ENCODE results near the gene RNF166.

The RNF166 gene

DNA sequence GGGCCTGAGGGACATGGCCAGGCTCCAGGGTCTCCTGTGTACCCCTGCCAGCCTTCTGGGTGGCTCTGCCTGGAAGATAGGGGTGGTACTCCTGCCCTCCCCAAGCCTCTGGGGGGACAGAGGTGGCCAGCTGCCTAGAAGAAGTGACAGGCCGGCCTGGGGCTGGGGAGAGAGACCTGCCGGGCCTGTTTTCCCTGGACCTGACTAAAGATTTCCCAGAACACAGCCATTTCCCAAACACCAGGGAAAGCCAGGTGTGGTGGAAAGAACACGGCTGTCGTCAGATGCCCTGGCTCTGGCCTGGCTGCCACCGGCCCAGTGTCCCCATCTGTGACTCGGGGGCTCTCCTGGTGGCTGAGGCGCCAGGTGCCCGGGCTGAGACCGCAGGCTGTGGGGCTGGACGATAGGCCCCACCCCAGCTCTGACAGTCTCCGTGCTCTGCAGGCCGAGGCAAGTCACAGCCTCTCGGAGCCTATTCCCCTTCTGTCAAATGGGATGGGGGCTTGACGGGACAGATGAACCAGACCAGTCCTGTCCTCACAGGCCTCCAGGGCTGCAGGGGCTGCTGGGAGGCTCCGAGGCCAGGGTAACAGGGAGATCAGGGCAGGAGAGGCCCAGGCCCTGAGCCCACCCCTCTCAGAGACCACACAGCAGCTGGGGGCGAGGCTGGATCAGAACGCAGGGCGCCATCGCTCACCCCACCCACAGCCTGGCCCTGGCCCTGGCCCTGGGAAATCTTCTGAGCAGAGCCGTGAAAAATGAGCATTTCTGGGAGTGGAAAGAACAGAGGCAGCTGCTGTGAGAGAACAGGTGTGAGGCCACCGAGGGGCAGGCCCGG lies 33.1 kb upstream of the RNF166 start:
- no peak for DNase-seq (ENCODE audit: low read depth in 2 of 2)

DNA sequence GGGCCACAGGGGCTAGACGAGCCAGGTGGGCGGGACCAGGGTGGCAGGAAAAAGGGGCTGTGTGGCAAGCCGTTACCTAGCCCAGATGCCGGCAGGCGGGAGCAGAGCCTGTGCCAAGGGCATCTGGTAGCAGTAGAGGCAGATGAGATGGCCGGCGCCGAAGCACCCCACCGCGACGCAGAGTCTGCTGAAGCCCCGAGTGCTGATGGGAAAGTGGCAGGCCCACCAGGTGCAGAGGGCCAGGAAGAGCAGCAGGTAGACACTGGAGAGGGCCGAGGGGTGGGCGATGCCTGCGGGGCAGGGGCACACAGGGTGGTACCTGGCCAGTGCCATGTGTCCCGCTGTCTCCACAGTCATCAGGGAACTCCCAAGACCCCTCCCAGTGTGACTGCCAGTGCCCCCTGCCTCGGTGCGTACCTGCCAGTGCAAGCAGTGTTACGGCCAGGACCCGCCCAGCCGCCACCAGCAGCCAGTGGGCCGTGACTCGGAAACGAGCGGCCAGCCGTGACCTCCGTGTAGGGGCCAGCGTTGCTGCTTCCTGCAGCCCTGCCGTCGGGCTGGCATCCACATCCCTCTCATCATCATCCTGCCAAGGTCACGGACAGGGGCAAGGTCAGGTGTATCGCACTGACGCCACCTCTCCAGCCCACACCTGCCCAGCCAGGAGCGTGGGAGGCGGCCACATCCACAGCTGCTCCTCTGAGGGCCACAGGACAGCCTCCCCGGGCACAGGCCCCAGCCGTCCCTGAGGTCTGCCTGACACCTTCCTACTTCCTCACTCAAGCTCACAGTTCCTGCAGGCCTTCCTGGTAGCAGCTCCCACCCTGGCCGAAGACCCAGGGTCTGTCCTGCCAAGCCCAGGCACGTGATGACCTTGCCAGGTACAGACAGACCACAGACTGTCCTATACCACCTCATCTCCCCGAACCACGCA lies 32.2 kb upstream of the RNF166 start:
- no peak for DNase-seq (ENCODE audit: low read depth in 2 of 2)

DNA sequence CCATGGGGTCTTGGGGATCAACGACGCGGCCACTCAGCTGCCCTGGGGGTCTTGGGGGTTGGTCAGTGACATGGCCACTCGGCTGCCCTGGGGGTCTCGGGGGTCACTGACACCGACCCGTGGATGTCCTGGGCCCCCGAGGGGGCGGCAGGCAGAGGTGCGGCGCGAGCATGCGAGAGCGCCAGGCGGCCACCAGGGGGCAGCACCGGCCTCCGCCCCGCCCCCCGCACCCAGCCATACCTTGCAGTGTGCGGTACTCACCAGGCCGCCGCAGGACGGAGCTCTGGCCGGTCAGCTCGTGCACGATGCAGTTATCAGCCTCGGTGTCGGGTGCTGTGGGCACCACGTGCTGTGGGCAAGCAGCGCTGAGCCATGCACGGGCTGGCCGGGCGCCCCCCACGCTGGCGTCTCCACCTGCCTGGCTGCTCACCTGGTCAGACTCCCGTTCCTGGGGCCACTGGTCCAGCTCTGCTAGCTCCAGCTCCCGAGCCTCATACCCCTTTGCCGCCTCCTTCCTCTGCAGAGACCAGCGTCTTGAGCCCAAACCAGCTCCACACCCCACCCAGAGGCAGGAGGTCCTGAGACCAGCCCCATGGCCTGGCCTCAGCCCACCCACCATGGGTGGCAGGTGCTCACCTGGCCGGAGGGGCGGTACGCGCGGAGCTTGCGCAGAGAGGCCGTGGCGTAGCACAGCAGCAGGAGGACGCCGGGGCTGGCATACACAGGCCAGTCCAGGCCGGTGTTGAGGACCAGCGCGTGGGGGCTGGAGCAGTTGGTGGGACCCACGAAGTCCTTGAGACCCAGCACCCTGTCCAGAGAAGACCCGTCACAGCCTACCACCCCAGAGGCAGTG lies 31.3 kb upstream of the RNF166 start:
- DNase-seq (ENCODE audit: low read depth in 2 of 2) = peak; percentile 41 to 47

DNA sequence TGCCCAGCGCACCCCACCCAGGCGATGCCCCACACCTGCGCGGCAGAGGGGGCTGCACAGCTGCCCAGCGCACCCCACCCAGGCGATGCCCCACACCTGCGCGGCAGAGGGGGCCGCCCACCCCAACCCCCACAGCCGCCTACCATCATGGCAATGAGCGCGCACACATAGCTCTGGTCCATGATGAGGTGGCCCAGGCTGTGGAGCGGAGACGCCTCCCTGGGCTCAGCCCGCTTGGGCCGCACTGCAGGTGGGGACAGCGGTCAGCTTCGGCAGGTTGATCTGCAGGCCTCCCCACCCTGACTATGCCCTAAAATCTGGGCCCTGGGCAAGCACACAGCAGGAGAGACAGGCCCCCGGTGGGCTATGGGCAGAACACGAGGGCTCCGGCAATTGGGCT lies 30.3 kb upstream of the RNF166 start:
- DNase-seq (ENCODE audit: low read depth in 2 of 2) = no peak

DNA sequence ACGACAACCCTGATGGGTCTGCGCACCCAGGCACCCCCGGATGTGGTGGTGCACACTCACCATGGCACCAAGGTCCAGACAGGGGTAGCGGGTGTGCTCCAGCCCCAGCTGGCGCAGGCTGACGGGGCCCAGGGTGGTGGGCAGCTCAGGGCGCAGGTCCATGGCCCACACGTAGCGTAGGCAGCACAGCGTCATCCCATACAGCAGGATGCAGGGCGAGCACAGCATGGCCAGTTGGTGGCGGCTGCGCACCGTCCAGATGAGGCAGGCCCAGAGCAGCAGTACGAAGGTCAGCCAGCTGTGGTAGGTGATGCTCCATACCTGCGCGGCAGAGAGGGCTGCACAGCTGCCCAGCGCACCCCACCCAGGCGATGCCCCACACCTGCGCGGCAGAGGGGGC lies 29.9 kb upstream of the RNF166 start:
- no peak for DNase-seq (ENCODE audit: low read depth in 2 of 2)

DNA sequence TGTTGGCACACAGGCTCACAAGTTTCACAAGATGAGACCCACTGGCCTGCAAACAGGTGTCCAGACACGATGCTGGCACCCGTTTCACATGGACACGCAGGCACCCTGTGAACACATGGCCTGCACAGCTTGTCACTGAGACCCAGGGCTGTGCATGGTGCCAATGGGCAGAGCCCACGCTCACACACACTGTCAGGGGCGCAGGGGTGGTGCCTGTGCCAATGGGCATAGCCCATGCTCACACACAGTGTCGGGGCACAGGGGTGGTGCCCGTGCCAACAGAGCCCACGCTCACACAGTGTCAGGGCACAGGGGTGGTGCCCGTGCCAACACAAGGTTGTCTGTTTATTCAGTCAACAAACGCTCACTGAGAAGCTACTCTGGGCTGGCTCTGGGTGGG lies 29.4 kb upstream of the RNF166 start:
- DNase-seq (ENCODE audit: low read depth in 2 of 2) = no peak

DNA sequence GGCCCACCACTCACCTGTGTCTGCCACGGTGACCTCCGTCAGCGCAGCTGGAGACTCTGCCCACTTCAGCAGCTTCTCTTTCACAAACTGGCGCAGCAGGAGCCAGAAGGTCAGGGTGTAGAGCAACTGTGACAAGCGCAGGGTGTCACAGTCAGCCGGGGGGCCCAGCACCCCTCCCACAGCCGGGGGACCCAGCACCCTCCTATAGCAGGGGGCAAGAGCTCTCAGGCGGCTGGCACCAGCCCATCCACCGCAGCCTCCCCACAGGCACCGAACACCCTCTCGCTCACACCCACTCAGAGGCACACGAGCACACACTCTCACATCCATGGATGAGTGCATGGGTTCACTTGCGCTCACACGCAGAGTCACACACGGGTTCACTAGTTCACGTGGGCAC lies 28.9 kb upstream of the RNF166 start:
- no peak for DNase-seq (ENCODE audit: low read depth in 2 of 2)

DNA sequence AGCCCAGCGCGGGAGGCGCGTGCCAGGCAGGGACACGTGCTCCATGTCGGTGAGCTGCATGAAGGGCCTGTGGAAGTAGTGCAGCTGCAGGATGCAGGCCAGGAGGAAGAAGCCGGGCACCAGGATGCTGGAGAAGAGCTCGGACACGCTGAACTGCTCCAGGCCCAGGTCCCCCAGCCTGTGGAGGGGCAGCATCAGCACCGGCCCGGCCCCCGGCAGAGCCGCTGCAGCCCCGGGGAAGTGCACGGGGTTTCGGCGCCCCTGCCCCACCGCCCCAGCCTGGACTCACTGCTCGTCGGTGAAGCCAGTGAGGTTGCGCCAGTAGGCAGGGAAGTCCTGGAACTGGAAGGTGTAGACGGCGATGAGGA lies 28.1 kb upstream of the RNF166 start:
- DNase-seq (ENCODE audit: low read depth in 2 of 2) = no peak

DNA sequence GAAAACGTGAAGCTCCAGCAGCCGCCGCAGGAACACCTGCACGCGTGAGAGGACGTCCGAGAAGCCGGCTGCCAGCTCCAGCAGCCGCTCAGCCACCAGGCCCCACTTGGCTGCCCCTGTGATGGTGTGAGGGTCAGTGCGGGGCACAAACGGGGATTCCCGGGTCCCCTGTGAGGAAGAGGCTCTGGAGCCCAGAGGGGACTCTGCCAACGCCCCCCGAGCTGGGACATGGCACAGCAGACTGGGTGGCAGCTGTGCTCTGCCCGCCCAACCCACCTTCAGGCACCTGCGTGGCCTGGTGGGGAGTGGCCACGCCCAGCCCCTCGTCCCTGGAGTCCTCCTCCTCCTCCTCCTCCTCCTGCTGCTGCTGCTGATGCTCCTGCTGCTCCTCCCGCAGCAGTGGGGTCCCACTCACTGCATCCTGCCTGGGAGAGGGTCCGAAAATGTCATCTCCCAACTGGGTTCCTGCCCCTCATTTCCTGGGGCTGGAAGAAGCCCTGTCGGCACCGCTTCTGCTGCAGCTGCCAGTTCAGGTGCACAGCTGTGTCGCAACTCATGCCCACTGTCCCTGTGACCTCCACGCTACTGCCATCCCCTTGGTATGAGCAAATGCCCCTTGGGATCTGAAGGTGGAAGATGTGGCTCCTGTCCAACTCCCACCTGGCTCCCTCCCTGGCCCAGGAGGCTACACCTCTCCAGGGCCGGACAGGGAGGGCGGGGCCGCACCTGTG lies 27.6 kb upstream of the RNF166 start:
- no peak for DNase-seq (ENCODE audit: low read depth in 2 of 2)

DNA sequence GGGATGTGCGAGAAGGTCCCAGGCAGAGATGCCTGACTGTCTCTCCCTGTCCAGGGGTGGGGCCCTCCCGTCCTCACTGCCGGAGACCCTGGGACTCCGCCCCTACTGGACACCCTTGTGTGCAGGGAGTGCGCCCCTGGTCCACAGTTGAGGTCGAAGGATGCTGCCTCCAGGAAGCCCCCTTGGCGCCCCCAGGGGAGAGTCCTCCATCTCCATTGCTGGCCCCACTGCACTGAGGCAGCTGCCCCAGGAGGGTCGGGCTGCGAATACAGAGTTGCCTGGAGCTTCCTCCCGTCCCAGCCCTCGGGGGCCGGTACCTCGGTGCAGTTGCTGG lies 26.7 kb upstream of the RNF166 start:
- no peak for DNase-seq (ENCODE audit: low read depth in 2 of 2)

DNA sequence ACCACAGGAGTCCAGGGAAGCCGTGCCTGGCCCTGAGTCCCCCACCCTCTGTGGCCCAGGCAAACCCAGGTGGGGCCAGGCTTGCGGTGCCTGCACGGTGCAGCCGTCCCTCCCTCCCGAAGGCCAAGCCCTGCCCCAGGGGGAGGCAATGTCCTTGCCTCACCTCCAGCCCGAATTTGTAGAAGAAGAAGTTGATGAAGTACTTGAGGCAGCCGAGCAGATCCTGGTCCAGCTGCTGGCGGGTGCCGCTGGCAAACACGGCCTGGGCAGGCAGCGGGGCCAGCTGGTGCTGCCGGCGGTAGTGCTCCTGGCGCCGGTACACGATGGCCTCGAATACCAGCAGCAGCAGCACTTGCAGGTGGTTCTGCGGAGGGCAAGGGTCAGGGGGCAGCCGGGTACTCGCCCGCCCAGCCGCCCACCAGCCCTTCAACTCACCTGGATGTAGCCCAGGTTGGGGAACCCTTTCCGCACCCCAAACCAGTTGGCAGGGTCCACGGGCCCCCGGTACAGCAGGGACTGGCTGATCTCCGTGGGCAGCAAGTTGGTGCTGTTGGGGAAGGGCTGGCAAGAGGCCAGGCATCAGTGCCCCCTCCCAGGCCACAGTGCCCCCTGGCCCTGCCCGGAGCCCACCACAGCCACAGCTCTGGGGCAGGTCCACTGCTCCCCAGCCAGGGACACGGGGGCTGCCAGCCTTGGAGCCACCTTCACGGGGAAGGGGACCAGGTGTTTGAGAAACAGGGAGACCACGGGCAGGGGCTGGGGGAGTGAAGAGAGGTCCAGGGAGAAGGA lies 26.2 kb upstream of the RNF166 start:
- DNase-seq (ENCODE audit: low read depth in 2 of 2) = no peak

DNA sequence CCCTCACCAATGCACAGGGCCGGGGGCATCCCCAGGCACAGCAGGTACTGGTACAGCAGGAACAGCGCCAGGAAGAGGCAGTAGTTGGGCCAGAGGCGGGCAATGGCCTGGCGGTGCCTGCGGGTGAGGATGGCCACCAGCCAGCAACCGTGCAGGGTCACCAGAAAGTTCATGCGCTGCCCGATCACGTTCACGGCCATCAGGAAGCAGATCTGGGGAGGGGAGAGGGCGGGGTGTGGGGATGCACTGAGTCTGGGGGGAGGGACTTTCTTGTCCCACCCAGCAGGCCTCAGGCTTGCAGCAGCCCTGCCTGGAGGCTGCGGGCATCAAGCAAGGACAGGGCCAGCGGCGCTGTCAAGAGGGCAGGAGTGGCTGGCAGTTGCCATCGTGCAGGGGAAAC lies 25.5 kb upstream of the RNF166 start:
- no peak for DNase-seq (ENCODE audit: low read depth in 2 of 2)

DNA sequence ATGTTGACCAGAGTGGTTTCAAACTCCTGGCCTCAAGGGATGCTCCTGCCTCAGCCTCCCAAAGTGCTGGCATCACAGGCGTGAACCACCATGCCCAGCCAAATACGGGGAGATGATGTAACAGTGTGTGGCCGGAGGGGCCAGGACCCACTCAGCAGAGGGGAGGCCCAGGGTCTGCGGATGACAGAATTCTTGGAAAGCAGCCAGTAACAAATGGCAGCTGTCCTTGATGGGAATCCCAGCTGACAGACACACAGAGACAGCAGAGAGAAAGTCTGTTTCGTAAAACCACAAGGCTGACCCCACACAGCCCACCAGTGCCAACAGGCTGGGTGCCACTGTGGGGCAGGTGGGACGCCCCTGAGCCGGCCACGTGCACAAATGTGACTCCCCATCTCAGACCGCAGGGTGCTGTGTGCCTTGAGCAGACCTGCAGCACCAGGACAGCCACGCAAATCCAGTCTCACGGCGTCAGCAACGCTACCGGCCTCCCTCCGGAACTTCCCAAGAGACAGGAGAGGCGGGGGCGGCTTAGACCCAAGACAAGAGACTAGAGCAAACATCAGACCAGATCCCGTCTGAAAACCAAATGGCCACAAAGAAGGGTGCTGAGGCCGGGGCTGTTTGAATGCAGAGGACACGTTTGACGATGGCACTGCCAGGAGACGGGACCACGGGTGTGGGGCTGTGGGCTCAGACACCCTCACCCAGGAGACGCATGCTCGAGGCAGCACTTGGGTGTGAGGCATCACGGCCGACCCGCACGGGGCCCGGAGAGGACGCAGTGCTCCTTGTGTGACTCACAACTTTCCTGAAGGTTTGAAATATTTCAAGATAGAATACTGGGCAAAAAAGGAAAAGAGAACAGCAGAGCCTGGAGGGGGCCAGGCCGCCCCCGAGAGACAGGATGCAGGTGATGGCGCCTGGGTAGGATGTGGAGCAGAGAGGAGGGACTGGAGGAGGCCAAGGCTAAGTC lies 24.7 kb upstream of the RNF166 start:
- DNase-seq (ENCODE audit: low read depth in 2 of 2) = no peak

DNA sequence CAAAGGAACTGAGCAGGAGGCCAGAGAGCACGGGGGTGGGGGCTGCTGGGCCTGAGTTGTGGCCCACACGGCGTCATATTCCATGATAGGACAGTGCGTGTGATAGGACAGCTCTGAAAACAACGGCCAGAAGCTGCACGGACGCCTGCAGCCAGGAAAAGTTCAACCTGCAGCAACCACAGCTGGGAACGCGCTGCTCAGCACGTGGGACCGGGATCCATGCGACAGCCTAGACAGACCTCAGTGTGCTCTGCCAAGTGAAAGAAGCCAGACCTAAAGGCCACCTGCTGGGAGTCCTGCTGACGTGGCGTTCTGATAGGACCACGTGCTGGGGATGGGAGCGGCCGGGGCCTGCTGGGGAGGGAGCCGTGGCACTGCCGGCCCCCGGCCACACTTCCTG lies 21.7 kb upstream of the RNF166 start:
- no peak for DNase-seq (ENCODE audit: low read depth in 2 of 2)

DNA sequence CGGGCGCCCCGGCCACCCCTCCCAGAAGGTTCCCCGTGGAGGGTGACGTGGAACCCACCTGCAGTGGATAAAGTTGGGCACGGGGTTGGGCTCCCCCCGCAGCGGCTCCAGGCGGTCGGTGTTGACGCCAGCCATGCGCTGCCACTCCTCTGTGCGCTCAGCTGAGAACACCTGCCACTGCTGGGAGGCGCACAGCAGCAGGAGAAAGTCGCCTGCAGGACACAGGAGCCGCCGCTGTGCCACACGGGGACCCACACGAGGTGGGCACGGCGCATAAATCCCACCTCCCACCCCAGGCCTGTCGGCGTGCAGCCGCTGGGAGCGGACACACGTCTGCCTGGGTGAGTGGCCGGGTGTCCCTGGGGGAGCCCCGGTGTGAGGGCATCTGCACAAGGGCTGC lies 20.8 kb upstream of the RNF166 start:
- no peak for DNase-seq (ENCODE audit: low read depth in 2 of 2)

DNA sequence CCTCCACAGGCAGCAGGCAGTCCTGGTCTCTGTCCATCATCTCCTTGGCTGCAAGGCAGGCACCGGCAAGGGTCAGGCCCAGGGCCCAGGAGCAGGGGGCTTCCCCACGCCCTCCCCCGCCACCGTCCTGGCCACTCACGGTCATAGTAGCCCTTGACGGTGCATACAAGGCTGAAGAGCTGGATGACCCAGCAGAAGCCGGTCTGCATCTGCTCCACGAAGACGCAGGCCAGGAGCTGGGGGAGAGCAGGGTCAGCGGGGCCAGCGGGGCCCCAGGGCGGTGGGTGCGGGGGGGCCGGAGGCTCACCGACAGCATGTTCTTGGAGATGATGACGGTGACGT lies 20.2 kb upstream of the RNF166 start:
- no peak for DNase-seq (ENCODE audit: low read depth in 2 of 2)

DNA sequence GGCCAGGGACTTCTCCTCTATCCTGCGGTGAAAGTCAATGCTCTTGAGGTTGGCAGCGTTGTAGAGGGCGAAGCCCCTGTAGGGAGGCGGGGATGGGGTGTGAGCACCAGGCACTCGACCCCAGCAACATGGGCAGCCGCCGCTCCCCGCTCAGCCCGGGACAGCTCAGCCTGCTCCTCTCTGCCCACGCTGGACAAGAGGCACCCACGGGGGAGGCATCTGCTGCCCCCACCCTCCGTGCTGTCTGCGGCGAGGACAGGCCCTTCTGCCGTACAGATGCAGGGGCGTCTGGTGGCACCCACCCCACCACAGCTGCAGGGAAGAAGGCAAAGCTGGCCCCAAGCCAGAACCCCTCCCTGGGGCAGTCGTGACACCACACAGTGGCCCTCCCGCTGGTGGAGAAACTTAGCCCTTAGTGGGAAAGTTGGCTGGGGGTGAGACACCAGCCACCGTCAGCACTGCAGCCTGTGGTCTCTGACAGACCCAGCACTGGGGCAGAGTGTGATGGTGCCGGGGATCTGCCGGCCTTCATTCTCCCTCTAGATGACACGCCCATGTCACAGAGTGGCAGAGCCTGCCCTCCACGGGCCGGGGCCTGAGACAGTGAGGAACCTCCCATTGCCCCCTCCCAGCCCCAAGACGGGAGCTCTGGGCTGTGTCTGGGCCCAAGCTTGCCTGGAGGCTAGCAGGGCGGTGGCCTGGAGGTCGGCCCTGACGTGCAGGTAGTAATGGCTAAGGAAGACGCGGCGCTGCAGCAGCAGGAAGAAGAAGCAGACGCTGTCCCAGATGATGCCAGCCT lies 19.6 kb upstream of the RNF166 start:
- DNase-seq (ENCODE audit: low read depth in 2 of 2) = no peak

DNA sequence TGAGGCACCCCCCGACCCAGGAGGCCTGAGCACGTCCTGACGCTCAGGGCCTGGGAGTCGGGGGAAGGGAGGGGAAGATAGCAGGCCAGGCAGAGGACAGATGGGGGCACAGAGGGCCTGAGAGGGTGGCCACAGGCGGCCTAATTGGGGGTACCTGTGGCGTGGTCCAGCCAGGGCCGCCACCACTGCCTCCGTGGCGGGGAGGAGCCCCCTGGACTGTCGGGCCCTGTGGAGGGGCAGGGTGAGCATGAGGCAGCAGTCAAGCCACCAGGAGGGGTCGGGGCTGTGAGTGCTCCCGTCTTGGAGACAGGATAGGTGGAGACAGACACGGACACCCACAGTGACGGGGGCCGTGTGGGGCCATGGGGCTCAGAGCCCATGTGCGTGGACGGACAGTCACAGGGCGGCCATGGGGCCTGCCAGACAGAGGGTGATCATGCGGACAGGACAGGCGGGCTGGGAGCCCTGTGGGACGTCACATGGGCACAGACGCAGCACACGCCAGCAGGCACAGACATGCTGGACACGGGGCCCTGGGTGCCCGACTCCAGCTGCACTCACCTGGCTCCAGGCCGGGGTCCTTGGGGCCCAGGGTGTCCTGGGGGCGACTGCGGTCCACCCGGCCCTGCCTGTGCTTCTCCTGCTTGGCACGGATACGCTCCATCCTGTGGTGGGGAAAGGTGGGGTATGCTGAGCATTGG lies 18.8 kb upstream of the RNF166 start:
- no peak for DNase-seq (ENCODE audit: low read depth in 2 of 2)
